Neural crest cell (in vitro differentiated cells): Measurements from ENCODE around the gene MRO. TPM values are rescaled to one million over a fixed set of nuclear protein-coding genes. Genes with fewer than 3 reads are reported as not detected.

ENCODE experiments used
- DNase-seq: peaks from one replicate; pipeline ENCODE4 v3.0.0; 2021; ENCODE audit warnings: low read depth, mixed read lengths, low spot score
- H3K27ac Mint-ChIP-seq: one replicate; pipeline ENCODE4 v1.8.0; 2021; ENCODE audit warnings: mild to moderate bottlenecking, mixed read lengths; ENCODE audit not compliant: unreplicated experiment
- H3K27me3 Mint-ChIP-seq: 2 replicates; pipeline ENCODE4 v1.8.0; 2021; ENCODE audit warnings: low read depth, mild to moderate bottlenecking, mixed read lengths
- H3K36me3 Mint-ChIP-seq: 2 replicates; pipeline ENCODE4 v1.8.0; 2021; ENCODE audit warnings: low read depth, mild to moderate bottlenecking, mixed read lengths
- H3K4me1 Mint-ChIP-seq: 2 replicates; pipeline ENCODE4 v1.8.0; 2021; ENCODE audit warnings: mixed read lengths
- H3K4me3 Mint-ChIP-seq: one replicate; pipeline ENCODE4 v1.8.0; 2021; ENCODE audit warnings: mild to moderate bottlenecking, mixed read lengths
- H3K9me3 Mint-ChIP-seq: 2 replicates; pipeline ENCODE4 v1.8.0; 2021; ENCODE audit warnings: mixed read lengths
- CTCF ChIP-seq: fragments of 200-600 bp; sonication (generic); conservative IDR thresholded peaks from 2 replicates; pipeline ENCODE4 v1.5.0; 2021; ENCODE audit warnings: antibody characterized with exemption, mild to moderate bottlenecking
- total RNA-seq: library from RNA; stranded (reverse); gene quantifications from 2 replicates; pipeline ENCODE4 v1.2.1, GENCODE V29; 2021

Gene MRO
- total RNA-seq, 1 donor from 2014 or later = 0.12 TPM

DNA sequence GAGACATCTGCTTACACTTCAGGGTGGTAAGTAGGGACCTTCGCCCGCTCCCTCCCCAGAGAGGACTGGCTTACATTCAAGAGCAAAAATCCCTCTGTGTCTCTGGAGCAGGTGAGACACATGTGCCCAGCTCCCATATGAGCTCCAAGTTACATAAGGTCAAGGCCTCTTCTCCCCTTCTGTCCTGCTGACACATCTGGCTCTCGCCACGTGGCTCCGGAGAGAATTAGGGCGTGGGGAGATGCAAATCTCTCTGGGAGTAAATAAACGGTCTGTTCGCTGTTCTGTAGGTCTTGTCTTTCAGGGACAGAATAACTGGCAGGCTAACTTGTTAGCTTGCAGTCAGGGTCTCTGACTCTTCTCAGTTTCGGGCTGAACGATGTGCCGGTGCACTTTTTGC is 16.2 kb downstream of the MRO start:
- Mint-ChIP-seq H3K4me3 (no peak overlapping the region), H3K9me3 (no peaks in the 10 kb centered on the region), H3K27me3 (no peaks in the 10 kb centered on the region), H3K4me1 (no peaks in the 10 kb centered on the region), H3K36me3 (no peaks in the 10 kb centered on the region), H3K27ac (no peak overlapping the region)
- no peak for TF ChIP-seq CTCF
- DNase-seq = no peak

GRCh38 chr18:50802141-50802540 is 17.7 kb downstream of the MRO start:
- H3K4me1 Mint-ChIP-seq = no peaks in the 10 kb centered on the region
- H3K27me3 Mint-ChIP-seq = no peaks in the 10 kb centered on the region
- DNase-seq = no peak
- H3K9me3 Mint-ChIP-seq = no peaks in the 10 kb centered on the region
- H3K36me3 Mint-ChIP-seq = no peaks in the 10 kb centered on the region
- no peak overlapping the region for H3K4me3 Mint-ChIP-seq
- H3K27ac Mint-ChIP-seq = no peak overlapping the region
- TF ChIP-seq CTCF = no peak

GRCh38 chr18:50797142-50797541 is 22.7 kb downstream of the MRO start:
- peaks cover 10% of the 10 kb centered on the region for H3K27me3 Mint-ChIP-seq

DNA sequence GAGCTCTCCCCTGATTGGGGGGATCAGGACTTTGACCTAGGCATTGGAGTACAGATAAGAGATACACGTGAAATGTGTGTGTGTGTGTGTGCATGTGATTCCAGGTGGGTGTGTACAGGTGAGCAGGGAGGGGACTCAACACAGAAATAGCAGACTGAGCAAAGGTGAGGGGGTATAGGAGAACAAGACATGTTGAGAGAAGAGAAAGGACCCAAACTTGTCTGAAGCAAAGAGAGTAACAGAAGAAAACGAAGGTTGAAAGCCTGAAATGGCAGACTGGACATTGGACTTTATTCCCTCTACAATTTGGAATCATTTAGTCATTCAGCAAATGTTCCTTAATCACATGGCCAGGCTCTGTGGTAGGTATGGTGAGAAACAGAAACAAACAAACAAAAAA is 23.3 kb downstream of the MRO start:
- peaks cover 10% of the 10 kb centered on the region for H3K27me3 Mint-ChIP-seq
- no peak overlapping the region for H3K27ac Mint-ChIP-seq
- no peak overlapping the region for H3K4me3 Mint-ChIP-seq
- no peak for DNase-seq
- TF ChIP-seq CTCF = no peak
- H3K9me3 Mint-ChIP-seq = no peaks in the 10 kb centered on the region
- H3K36me3 Mint-ChIP-seq = no peaks in the 10 kb centered on the region
- no peaks in the 10 kb centered on the region for H3K4me1 Mint-ChIP-seq

More at GRCh38 chr18:50797142-50797541, 22.7 kb downstream of the MRO start:
- H3K9me3 Mint-ChIP-seq = no peaks in the 10 kb centered on the region
- no peaks in the 10 kb centered on the region for H3K4me1 Mint-ChIP-seq
- H3K4me3 Mint-ChIP-seq = no peak overlapping the region
- no peak for TF ChIP-seq CTCF
- DNase-seq = no peak
- H3K36me3 Mint-ChIP-seq = no peaks in the 10 kb centered on the region
- no peak overlapping the region for H3K27ac Mint-ChIP-seq

GRCh38 chr18:50793641-50794565 is 25.9 kb downstream of the MRO start:
- no peak for TF ChIP-seq CTCF
- no peaks in the 10 kb centered on the region for H3K9me3 Mint-ChIP-seq
- H3K4me1 Mint-ChIP-seq = no peaks in the 10 kb centered on the region
- no peak overlapping the region for H3K4me3 Mint-ChIP-seq
- peaks cover 10% of the 10 kb centered on the region for H3K27me3 Mint-ChIP-seq
- no peaks in the 10 kb centered on the region for H3K36me3 Mint-ChIP-seq
- DNase-seq = no peak
- no peak overlapping the region for H3K27ac Mint-ChIP-seq
